Left kidney (tissue), 1 donor: Measurements from ENCODE around the gene PALM. TPM values are rescaled to one million over a fixed set of nuclear protein-coding genes. Genes with fewer than 3 reads are reported as not detected.

Experiments
- polyA plus RNA-seq: library from polyadenylated mRNA; unstranded; fragments of 120-200 nt; gene quantifications from one replicate; pipeline ENCODE4 v1.2.1, GENCODE V29; 2013; ENCODE audit not compliant: insufficient read length

Gene PALM
- polyA plus RNA-seq, 1 donor, result 73.4 TPM

Other genes with a start within 250 kb of the PALM start
- 27.7 TPM for gene SHC2, start 247.9 kb upstream of the PALM start, polyA plus RNA-seq
- 1.8 TPM for gene MADCAM1, start 212.4 kb upstream of the PALM start, polyA plus RNA-seq
- gene TPGS1, start 201.4 kb upstream of the PALM start, polyA plus RNA-seq, result 5.9 TPM
- gene CDC34, start 177.2 kb upstream of the PALM start, polyA plus RNA-seq, result 46.2 TPM
- 0.15 TPM for gene GZMM, start 164.9 kb upstream of the PALM start, polyA plus RNA-seq
- 366 TPM for gene BSG, start 136.3 kb upstream of the PALM start, polyA plus RNA-seq
- 0.32 TPM for gene HCN2, start 119.1 kb upstream of the PALM start, polyA plus RNA-seq
- gene POLRMT, start 75.4 kb upstream of the PALM start, polyA plus RNA-seq, result 75.8 TPM
- 0.60 TPM for gene FGF22, start 69.1 kb upstream of the PALM start, polyA plus RNA-seq
- 21.5 TPM for gene RNF126, start 45.7 kb upstream of the PALM start, polyA plus RNA-seq
- gene FSTL3, start 32.5 kb upstream of the PALM start, polyA plus RNA-seq, result 15.2 TPM
- 0.18 TPM for gene PRSS57, start 13.5 kb upstream of the PALM start, polyA plus RNA-seq
- 7.0 TPM for gene MISP, start 42.2 kb downstream of the PALM start, polyA plus RNA-seq
- gene PTBP1, start 88.5 kb downstream of the PALM start, polyA plus RNA-seq, result 395 TPM
- 9.4 TPM for gene PLPPR3, start 113.0 kb downstream of the PALM start, polyA plus RNA-seq
- 0.81 TPM for gene AZU1, start 118.9 kb downstream of the PALM start, polyA plus RNA-seq
- 0.67 TPM for gene PRTN3, start 132.1 kb downstream of the PALM start, polyA plus RNA-seq
- gene ELANE, start 143.4 kb downstream of the PALM start, polyA plus RNA-seq, result 0.20 TPM
- gene CFD, start 150.7 kb downstream of the PALM start, polyA plus RNA-seq, result 2.1 TPM
- gene MED16, start 184.3 kb downstream of the PALM start, polyA plus RNA-seq, result 45.7 TPM
- gene RNU6-9, start 184.5 kb downstream of the PALM start, polyA plus RNA-seq, result not detected
- gene R3HDM4, start 204.3 kb downstream of the PALM start, polyA plus RNA-seq, result 34.8 TPM
- gene KISS1R, start 208.4 kb downstream of the PALM start, polyA plus RNA-seq, result 0.25 TPM
- gene ARID3A, start 217.1 kb downstream of the PALM start, polyA plus RNA-seq, result 28.3 TPM